HG03066 (cell line): Measurements from ENCODE around the gene FAM32A.

Experiments
- ATAC-seq: cut with Tn5 transposase; IDR thresholded peaks from one replicate; pipeline ENCODE4 v1.9.1; 2021; ENCODE audit warnings: low read depth; ENCODE audit not compliant: unreplicated experiment

Gene FAM32A

GRCh38 chr19:16185123-16185767 is at the start of gene FAM32A:
Gene FAM32A, plus strand, starts transcription at chr19:16185410. Its CDS starts 33 bp downstream, at chr19:16185443.
- ATAC-seq, result peak; percentile 78

GRCh38 chr19:16135430-16136127 is 49.6 kb upstream of the FAM32A start:
- ATAC-seq, result no peak

- ATAC-seq, result no peak
Observed at GRCh38 chr19:16136185-16136999, 48.8 kb upstream of the FAM32A start.

GRCh38 chr19:16139752-16140151 is 45.5 kb upstream of the FAM32A start:
- ATAC-seq, result no peak

GRCh38 chr19:16141043-16141442 is 44.2 kb upstream of the FAM32A start:
- no peak for ATAC-seq

GRCh38 chr19:16142032-16142580 is 43.1 kb upstream of the FAM32A start:
- ATAC-seq, result no peak

GRCh38 chr19:16143399-16144215 is 41.6 kb upstream of the FAM32A start, which contains the start of gene HSH2D:
Gene HSH2D, plus strand, starts transcription at chr19:16143685. Its CDS starts 5,066 bp downstream, at chr19:16148751.
- ATAC-seq, result peak; percentile 70

- ATAC-seq, result no peak
Observed at GRCh38 chr19:16144216-16144581, 41.0 kb upstream of the FAM32A start.

GRCh38 chr19:16146112-16146511 is 39.1 kb upstream of the FAM32A start:
- ATAC-seq, result no peak

GRCh38 chr19:16148443-16149229 is 36.6 kb upstream of the FAM32A start:
- ATAC-seq, result no peak

GRCh38 chr19:16153582-16154336 is 31.5 kb upstream of the FAM32A start:
- no peak for ATAC-seq

- ATAC-seq, result no peak
Observed at GRCh38 chr19:16154557-16154956, 30.7 kb upstream of the FAM32A start.

GRCh38 chr19:16155128-16155527 is 30.1 kb upstream of the FAM32A start:
- no peak for ATAC-seq

- ATAC-seq, result no peak
Observed at GRCh38 chr19:16156904-16157303, 28.3 kb upstream of the FAM32A start.

GRCh38 chr19:16157601-16158000 is 27.6 kb upstream of the FAM32A start:
- no peak for ATAC-seq

- no peak for ATAC-seq
Observed at GRCh38 chr19:16159655-16160054, 25.6 kb upstream of the FAM32A start.

- no peak for ATAC-seq
Observed at GRCh38 chr19:16160445-16160942, 24.7 kb upstream of the FAM32A start.

- no peak for ATAC-seq
Observed at GRCh38 chr19:16160943-16161560, 24.2 kb upstream of the FAM32A start.
